Measurements from ENCODE around the gene CMIP.

The CMIP gene

DNA sequence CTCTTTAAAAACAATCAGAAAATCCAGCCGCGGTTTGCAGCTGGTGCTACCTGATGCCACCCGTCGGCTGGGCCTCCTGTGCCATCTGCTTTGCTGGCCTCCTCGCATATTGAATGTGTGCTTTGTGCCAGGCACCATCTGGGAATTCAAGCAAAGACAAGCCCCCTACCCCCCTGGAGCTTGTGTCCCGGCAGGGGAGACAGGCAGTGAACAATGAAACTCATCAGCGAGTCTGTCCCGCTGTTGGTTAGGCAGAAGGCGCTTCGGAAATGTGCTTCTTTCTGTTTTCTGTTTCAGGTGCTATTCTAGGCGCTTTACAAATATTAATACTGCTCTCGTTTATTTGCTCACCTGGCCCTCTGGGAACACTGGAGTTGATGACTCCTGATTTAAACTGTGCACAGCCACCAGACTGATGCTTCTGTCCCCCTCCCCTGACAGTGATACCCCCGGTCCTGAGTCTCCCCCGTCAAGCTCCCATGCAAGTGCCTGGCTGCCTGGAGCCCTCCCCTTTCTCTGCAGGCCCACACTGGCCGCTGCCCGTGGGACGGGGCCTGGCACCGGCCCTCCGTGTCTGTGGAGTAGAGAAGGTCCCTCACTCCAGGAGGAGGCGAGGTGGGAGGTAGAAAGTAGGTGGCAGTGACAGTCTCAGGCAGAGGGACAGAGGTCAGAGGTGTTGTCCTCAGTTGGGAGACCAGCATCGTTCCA is 208.3 kb downstream of the CMIP start:
- Histone ChIP-seq H3K4me1 (no peaks in the 10 kb centered on the region), H3K27ac (no peak overlapping the region), H3K36me3 (ENCODE audit: control insufficient read depth, insufficient read depth, low read length) (no peaks in the 10 kb centered on the region), H3K4me3 (ENCODE audit: low read depth, low read length) (no peak overlapping the region), H3K9me3 (ENCODE audit: control insufficient read depth, low read length) (no peaks in the 10 kb centered on the region), H3K79me2 (peaks cover 3% of the 10 kb centered on the region), H3K4me2 (ENCODE audit: low read length) (no peak overlapping the region), H2AFZ (no peak overlapping the region), H3K9ac (no peak overlapping the region), H3K27me3 (ENCODE audit: control insufficient read depth, insufficient read depth, low read length) (no peaks in the 10 kb centered on the region)
- no peak for TF ChIP-seq CTCF (IDR thresholded peaks at IDR 0.05)

- Histone ChIP-seq H3K9ac (no peak overlapping the region), H3K27ac (no peak overlapping the region)
These were observed 209.7 kb downstream of the CMIP start for GRCh38 chr16:81654346-81654745.

DNA sequence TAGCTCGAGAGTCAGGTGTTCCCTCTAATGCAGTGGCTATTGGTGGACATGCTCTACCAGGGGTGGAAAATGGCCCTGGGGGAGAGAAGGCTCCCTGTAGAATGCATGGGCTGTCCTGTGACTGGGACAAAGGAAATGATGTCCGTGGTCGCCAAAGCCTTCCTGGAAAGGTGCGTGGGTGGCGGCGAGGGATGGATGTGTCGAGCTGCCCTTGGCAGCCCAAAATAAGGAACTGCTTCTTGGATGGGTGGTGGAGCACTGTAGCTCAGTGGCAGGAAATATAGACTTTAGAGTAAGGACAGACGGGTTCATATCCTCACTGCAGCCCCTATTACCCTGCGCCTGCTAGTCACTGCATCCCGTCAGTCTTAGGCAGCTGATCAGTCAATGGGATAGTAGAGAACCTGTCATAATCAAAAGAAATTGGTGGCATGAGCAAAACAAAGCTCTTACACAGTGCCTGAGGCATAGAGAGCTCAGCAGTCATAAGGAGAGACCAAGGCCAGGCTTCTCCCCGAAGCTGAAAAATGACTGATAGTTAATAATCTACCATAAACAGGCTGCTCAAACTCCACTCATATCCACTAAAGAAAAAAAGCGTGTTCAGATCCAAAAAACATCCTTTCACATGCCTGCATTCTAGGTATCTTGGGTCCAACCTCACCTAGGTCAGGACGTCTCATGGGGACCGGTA is 211.0 kb downstream of the CMIP start:
- no peak overlapping the region for H3K4me2 ChIP-seq (ENCODE audit: low read length)
- H3K79me2 ChIP-seq, result no peaks in the 10 kb centered on the region
- no peaks in the 10 kb centered on the region for H3K9me3 ChIP-seq (ENCODE audit: control insufficient read depth, low read length)
- H3K36me3 ChIP-seq (ENCODE audit: control insufficient read depth, insufficient read depth, low read length), result no peaks in the 10 kb centered on the region
- TF ChIP-seq CTCF (IDR thresholded peaks at IDR 0.05), result no peak
- no peak overlapping the region for H3K9ac ChIP-seq
- no peaks in the 10 kb centered on the region for H3K27me3 ChIP-seq (ENCODE audit: control insufficient read depth, insufficient read depth, low read length)
- H3K4me3 ChIP-seq (ENCODE audit: low read depth, low read length), result no peak overlapping the region
- no peak overlapping the region for H3K27ac ChIP-seq
- no peak overlapping the region for H2AFZ ChIP-seq
- no peaks in the 10 kb centered on the region for H3K4me1 ChIP-seq

More at GRCh38 chr16:81654346-81654745, 209.7 kb downstream of the CMIP start:
- H3K4me2 ChIP-seq (ENCODE audit: low read length), result no peak overlapping the region
- no peaks in the 10 kb centered on the region for H3K27me3 ChIP-seq (ENCODE audit: control insufficient read depth, insufficient read depth, low read length)
- H3K4me3 ChIP-seq (ENCODE audit: low read depth, low read length), result no peak overlapping the region
- H3K9me3 ChIP-seq (ENCODE audit: control insufficient read depth, low read length), result no peaks in the 10 kb centered on the region
- no peaks in the 10 kb centered on the region for H3K36me3 ChIP-seq (ENCODE audit: control insufficient read depth, insufficient read depth, low read length)
- no peak overlapping the region for H2AFZ ChIP-seq
- H3K4me1 ChIP-seq, result no peaks in the 10 kb centered on the region
- H3K79me2 ChIP-seq, result no peaks in the 10 kb centered on the region
- TF ChIP-seq CTCF (IDR thresholded peaks at IDR 0.05), result no peak

GRCh38 chr16:81657224-81657623 is 212.6 kb downstream of the CMIP start:
- H3K4me3 ChIP-seq (ENCODE audit: low read depth, low read length), result no peak overlapping the region
- no peak overlapping the region for H2AFZ ChIP-seq
- no peaks in the 10 kb centered on the region for H3K79me2 ChIP-seq
- no peak overlapping the region for H3K4me2 ChIP-seq (ENCODE audit: low read length)
- H3K9me3 ChIP-seq (ENCODE audit: control insufficient read depth, low read length), result no peaks in the 10 kb centered on the region
- no peak for TF ChIP-seq CTCF (IDR thresholded peaks at IDR 0.05)
- H3K9ac ChIP-seq, result no peak overlapping the region
- no peak overlapping the region for H3K27ac ChIP-seq
- no peaks in the 10 kb centered on the region for H3K4me1 ChIP-seq
- no peaks in the 10 kb centered on the region for H3K36me3 ChIP-seq (ENCODE audit: control insufficient read depth, insufficient read depth, low read length)
- no peaks in the 10 kb centered on the region for H3K27me3 ChIP-seq (ENCODE audit: control insufficient read depth, insufficient read depth, low read length)

Data from parathyroid adenoma (tissue), 2 donors.